ENCODE data around the gene ERCC6L.
"Not testable (repeated sequence)": the region's sequence is repeated elsewhere in the genome, so short reads cannot be mapped to it uniquely, and the experiment has no call there.

Gene ERCC6L

GRCh38 chrX:72176981-72177380, 61.8 kb downstream of the ERCC6L start:
- H3K36me3 ChIP-seq (ENCODE audit: low read length) = no peaks in the 10 kb centered on the region
- TF ChIP-seq EZH2phosphoT487 (conservative IDR thresholded peaks at IDR 0.05; ENCODE audit: low read length) = no peak
- TF ChIP-seq CTCF (IDR thresholded peaks at IDR 0.05; ENCODE audit: insufficient read depth, low read length, poor library complexity, severe bottlenecking) = no peak

GRCh38 chrX:72176289-72176688, 62.5 kb downstream of the ERCC6L start:
- not testable (repeated sequence) for H3K27ac ChIP-seq (ENCODE audit: low read depth, low read length); H3K9me3 ChIP-seq (ENCODE audit: insufficient read depth, low read length); H3K4me3 ChIP-seq (ENCODE audit: insufficient read depth, low read length, poor library complexity, severe bottlenecking); H2AFZ ChIP-seq (ENCODE audit: low read depth, low read length, severe bottlenecking); H3K27me3 ChIP-seq (ENCODE audit: low read length); H3K4me2 ChIP-seq (ENCODE audit: low read depth, low read length, poor library complexity, severe bottlenecking); H3K36me3 ChIP-seq (ENCODE audit: low read length); H3K9ac ChIP-seq (ENCODE audit: low read length); H3K79me2 ChIP-seq (ENCODE audit: insufficient read depth, low read length); H3K9me2 ChIP-seq (replicated peaks; ENCODE audit: insufficient read depth, low read length); H3F3A ChIP-seq (ENCODE audit: insufficient read depth); H4K20me1 ChIP-seq (ENCODE audit: low read depth, low read length)

More at GRCh38 chrX:72176981-72177380, 61.8 kb downstream of the ERCC6L start:
- Histone ChIP-seq H3K4me3 (ENCODE audit: insufficient read depth, low read length, poor library complexity, severe bottlenecking) (no peak overlapping the region), H3K79me2 (ENCODE audit: insufficient read depth, low read length) (peaks cover 4% of the 10 kb centered on the region; the same call in 1 of the 2 replicates), H3F3A (ENCODE audit: insufficient read depth) (peaks cover 8% of the 10 kb centered on the region; the same call in 1 of the 2 replicates), H3K9me3 (ENCODE audit: insufficient read depth, low read length) (no peaks in the 10 kb centered on the region), H2AFZ (ENCODE audit: low read depth, low read length, severe bottlenecking) (no peak overlapping the region), H4K20me1 (ENCODE audit: low read depth, low read length) (no peaks in the 10 kb centered on the region), H3K27me3 (ENCODE audit: low read length) (no peaks in the 10 kb centered on the region), H3K27ac (ENCODE audit: low read depth, low read length) (no peak overlapping the region), H3K9me2 (replicated peaks; ENCODE audit: insufficient read depth, low read length) (no peaks in the 10 kb centered on the region), H3K9ac (ENCODE audit: low read length) (no peak overlapping the region), H3K4me2 (ENCODE audit: low read depth, low read length, poor library complexity, severe bottlenecking) (no peak overlapping the region)

- Histone ChIP-seq H3K36me3 (ENCODE audit: low read length) (no peaks in the 10 kb centered on the region), H3K4me2 (ENCODE audit: low read depth, low read length, poor library complexity, severe bottlenecking) (no peak overlapping the region), H4K20me1 (ENCODE audit: low read depth, low read length) (no peaks in the 10 kb centered on the region), H3K9me3 (ENCODE audit: insufficient read depth, low read length) (no peaks in the 10 kb centered on the region), H3K4me3 (ENCODE audit: insufficient read depth, low read length, poor library complexity, severe bottlenecking) (no peak overlapping the region), H3K27ac (ENCODE audit: low read depth, low read length) (no peak overlapping the region), H3F3A (ENCODE audit: insufficient read depth) (no peaks in the 10 kb centered on the region), H3K27me3 (ENCODE audit: low read length) (no peaks in the 10 kb centered on the region), H3K9me2 (replicated peaks; ENCODE audit: insufficient read depth, low read length) (no peaks in the 10 kb centered on the region), H3K79me2 (ENCODE audit: insufficient read depth, low read length) (no peaks in the 10 kb centered on the region), H2AFZ (ENCODE audit: low read depth, low read length, severe bottlenecking) (no peak overlapping the region), H3K9ac (ENCODE audit: low read length) (no peak overlapping the region)
- TF ChIP-seq EZH2phosphoT487 (conservative IDR thresholded peaks at IDR 0.05; ENCODE audit: low read length) (no peak), CTCF (IDR thresholded peaks at IDR 0.05; ENCODE audit: insufficient read depth, low read length, poor library complexity, severe bottlenecking) (no peak)
Observed at GRCh38 chrX:72169008-72169728, 69.7 kb downstream of the ERCC6L start.

- Histone ChIP-seq H3K36me3 (ENCODE audit: low read length) (no peaks in the 10 kb centered on the region), H3K9me3 (ENCODE audit: insufficient read depth, low read length) (no peaks in the 10 kb centered on the region), H2AFZ (ENCODE audit: low read depth, low read length, severe bottlenecking) (no peak overlapping the region), H3K79me2 (ENCODE audit: insufficient read depth, low read length) (no peaks in the 10 kb centered on the region), H3K4me2 (ENCODE audit: low read depth, low read length, poor library complexity, severe bottlenecking) (no peak overlapping the region), H3F3A (ENCODE audit: insufficient read depth) (no peaks in the 10 kb centered on the region), H3K27ac (ENCODE audit: low read depth, low read length) (no peak overlapping the region), H3K4me3 (ENCODE audit: insufficient read depth, low read length, poor library complexity, severe bottlenecking) (no peak overlapping the region), H3K9me2 (replicated peaks; ENCODE audit: insufficient read depth, low read length) (no peaks in the 10 kb centered on the region), H3K9ac (ENCODE audit: low read length) (no peak overlapping the region), H3K27me3 (ENCODE audit: low read length) (no peaks in the 10 kb centered on the region), H4K20me1 (ENCODE audit: low read depth, low read length) (no peaks in the 10 kb centered on the region)
- TF ChIP-seq EZH2phosphoT487 (conservative IDR thresholded peaks at IDR 0.05; ENCODE audit: low read length) (no peak), CTCF (IDR thresholded peaks at IDR 0.05; ENCODE audit: insufficient read depth, low read length, poor library complexity, severe bottlenecking) (no peak)
Observed at GRCh38 chrX:72165551-72165950, 73.3 kb downstream of the ERCC6L start.
